IMR-90 (cell line): ENCODE data around the gene IL1RAPL1.

Source experiments
- CEBPB ChIP-seq: IDR thresholded peaks from 2 replicates; pipeline ENCODE4 v1.6.1; 2012; ENCODE audit warnings: low read depth, low read length, improper control_type of control experiment
- FOS ChIP-seq: fragments of 150-350 bp; IDR thresholded peaks from 2 replicates; pipeline ENCODE4 v1.6.1; 2016; ENCODE audit warnings: low read depth, low read length
- MAFK ChIP-seq: IDR thresholded peaks from 2 replicates; pipeline ENCODE4 v1.6.1; 2012; ENCODE audit warnings: low read depth, low read length, improper control_type of control experiment
- POLR2A ChIP-seq: IDR thresholded peaks from 2 replicates; pipeline ENCODE4 v1.6.1; 2012; ENCODE audit warnings: mild to moderate bottlenecking, low read depth, low read length
- TF ChIP-seq, protein P1 (sequence below): fragments of 150-350 bp; IDR thresholded peaks from 2 replicates; pipeline ENCODE4 v1.6.1; 2017; ENCODE audit warnings: mild to moderate bottlenecking, antibody characterized with exemption, low read length, low read depth
- TF ChIP-seq, protein P2 (sequence below): conservative IDR thresholded peaks from 2 replicates; pipeline ENCODE4 v1.5.1; 2012; ENCODE audit warnings: mild to moderate bottlenecking, low read depth, low read length, improper control_type of control experiment

DNA sequence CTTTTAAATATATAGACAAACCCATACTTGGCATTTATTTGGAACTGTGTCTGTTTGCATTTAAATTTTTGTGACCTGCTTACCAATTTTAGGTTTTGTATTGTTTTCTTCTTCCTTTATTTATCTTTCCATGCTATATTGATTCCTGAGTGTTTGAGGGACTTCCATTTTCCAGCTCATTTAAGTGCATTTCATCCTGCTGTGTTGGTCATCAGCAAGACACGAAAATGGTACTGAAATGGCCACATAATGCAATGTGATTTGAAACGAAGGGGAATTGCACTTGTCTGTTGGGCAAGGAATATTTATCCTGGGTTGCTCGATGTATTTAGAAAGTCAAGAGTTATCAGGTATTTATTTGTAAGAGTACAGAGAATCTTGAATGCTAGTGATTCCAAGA is 1103.8 kb downstream of the IL1RAPL1 start:
- TF ChIP-seq, protein P1, sequence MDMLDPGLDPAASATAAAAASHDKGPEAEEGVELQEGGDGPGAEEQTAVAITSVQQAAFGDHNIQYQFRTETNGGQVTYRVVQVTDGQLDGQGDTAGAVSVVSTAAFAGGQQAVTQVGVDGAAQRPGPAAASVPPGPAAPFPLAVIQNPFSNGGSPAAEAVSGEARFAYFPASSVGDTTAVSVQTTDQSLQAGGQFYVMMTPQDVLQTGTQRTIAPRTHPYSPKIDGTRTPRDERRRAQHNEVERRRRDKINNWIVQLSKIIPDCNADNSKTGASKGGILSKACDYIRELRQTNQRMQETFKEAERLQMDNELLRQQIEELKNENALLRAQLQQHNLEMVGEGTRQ = no peak
- TF ChIP-seq MAFK (no peak), FOS (no peak), POLR2A (no peak), CEBPB (no peak)
- TF ChIP-seq, protein P2, sequence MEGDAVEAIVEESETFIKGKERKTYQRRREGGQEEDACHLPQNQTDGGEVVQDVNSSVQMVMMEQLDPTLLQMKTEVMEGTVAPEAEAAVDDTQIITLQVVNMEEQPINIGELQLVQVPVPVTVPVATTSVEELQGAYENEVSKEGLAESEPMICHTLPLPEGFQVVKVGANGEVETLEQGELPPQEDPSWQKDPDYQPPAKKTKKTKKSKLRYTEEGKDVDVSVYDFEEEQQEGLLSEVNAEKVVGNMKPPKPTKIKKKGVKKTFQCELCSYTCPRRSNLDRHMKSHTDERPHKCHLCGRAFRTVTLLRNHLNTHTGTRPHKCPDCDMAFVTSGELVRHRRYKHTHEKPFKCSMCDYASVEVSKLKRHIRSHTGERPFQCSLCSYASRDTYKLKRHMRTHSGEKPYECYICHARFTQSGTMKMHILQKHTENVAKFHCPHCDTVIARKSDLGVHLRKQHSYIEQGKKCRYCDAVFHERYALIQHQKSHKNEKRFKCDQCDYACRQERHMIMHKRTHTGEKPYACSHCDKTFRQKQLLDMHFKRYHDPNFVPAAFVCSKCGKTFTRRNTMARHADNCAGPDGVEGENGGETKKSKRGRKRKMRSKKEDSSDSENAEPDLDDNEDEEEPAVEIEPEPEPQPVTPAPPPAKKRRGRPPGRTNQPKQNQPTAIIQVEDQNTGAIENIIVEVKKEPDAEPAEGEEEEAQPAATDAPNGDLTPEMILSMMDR = no peak
